ENCODE data around the gene OR2V1. TPM values are rescaled to one million over a fixed set of nuclear protein-coding genes. Genes with fewer than 3 reads are reported as not detected.

The OR2V1 gene
- total RNA-seq, 1 donor from 2014 or later, result not detected

DNA sequence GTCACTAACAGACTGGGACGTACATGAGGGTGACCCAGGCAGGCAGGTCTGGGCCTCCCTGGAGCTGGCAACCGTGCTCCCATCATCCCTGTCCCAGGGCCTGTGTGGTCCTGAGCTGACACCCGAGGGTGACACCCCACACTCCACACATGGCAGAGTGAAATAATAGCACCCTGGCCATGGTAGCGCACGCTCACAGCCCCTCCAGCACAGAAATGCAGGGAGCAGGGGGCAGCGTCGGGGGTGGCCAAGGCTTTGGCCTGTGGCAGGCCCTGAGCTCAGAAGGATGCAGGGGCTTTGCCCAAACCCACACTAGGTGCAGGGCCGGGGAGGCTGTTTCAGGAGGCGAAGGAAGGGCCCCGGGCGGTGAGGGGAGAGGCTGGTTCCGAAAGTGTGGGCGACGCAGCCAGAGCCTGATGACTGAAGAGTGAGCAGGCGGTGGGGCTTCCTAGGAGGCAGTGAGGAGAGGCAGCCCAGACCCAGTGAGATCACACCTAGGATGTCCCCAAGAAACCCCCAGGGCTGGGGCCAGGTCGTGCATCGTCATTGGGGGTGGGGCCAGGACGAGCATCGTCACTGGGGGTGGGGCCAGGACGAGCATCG, 29.3 kb upstream of the OR2V1 start:
- FAIRE-seq, result no peak
- H3K4me3 ChIP-seq (ENCODE audit: low read depth, low read length), result peak overlapping the region; percentile 14
- DNase-seq (ENCODE audit: low read depth), result peak; percentile 47
- H3K36me3 ChIP-seq (ENCODE audit: control insufficient read depth, insufficient read depth, low read length), result no peaks in the 10 kb centered on the region
- no peaks in the 10 kb centered on the region for H3K27me3 ChIP-seq (ENCODE audit: control insufficient read depth, insufficient read depth, low read length)
- TF ChIP-seq, protein P1, sequence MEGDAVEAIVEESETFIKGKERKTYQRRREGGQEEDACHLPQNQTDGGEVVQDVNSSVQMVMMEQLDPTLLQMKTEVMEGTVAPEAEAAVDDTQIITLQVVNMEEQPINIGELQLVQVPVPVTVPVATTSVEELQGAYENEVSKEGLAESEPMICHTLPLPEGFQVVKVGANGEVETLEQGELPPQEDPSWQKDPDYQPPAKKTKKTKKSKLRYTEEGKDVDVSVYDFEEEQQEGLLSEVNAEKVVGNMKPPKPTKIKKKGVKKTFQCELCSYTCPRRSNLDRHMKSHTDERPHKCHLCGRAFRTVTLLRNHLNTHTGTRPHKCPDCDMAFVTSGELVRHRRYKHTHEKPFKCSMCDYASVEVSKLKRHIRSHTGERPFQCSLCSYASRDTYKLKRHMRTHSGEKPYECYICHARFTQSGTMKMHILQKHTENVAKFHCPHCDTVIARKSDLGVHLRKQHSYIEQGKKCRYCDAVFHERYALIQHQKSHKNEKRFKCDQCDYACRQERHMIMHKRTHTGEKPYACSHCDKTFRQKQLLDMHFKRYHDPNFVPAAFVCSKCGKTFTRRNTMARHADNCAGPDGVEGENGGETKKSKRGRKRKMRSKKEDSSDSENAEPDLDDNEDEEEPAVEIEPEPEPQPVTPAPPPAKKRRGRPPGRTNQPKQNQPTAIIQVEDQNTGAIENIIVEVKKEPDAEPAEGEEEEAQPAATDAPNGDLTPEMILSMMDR (IDR thresholded peaks at IDR 0.05; ENCODE audit: insufficient read depth, low read length, severe bottlenecking), result no peak

DNA sequence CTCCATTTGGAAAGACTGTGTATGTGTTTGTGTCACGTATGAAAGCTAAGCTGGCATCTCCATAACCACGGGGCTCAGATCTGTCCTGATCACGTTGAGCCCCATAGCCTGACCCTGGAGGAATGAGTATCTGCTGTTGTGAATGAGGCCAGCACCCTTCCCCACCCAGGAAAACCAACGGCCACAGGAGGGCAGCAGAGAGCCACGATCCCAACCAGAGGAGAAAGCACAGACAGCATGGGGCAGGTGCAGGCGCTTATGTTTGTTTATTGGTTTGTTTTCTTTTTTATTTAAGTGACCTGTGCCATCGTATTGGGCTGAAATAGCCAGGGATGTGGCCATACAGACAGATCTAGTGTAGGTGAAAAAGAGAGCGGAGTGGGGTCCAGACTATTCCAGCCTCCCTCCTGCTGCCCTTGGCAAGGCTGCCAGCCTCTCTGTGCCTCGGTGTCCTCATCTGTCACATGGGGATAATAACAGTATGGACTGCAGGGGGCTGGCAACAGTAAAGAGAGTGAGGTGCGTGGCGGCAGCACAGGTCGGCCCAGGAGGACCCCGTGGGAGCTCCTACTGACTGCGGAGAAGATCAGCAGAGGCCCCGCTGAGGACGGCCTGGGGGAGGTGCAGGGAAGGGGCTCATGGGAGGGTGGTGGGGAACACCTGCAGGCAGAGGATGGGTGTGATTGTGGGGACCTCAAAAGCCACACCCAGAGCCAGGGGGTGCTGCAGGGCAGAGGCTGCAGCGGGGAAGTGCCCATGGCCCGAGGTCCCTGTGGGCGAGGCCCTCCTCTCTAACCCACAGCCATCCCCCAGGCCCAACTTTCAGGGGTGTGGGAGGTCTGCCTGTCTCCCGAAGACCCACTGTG, 28.6 kb upstream of the OR2V1 start:
- Histone ChIP-seq H3K36me3 (ENCODE audit: control insufficient read depth, insufficient read depth, low read length) (no peaks in the 10 kb centered on the region), H3K27me3 (ENCODE audit: control insufficient read depth, insufficient read depth, low read length) (no peaks in the 10 kb centered on the region), H3K4me3 (ENCODE audit: low read depth, low read length) (no peak overlapping the region)
- FAIRE-seq (no peak), DNase-seq (ENCODE audit: low read depth) (peak; percentile 64)
- TF ChIP-seq, protein P1 (IDR thresholded peaks at IDR 0.05; ENCODE audit: insufficient read depth, low read length, severe bottlenecking), result peak; percentile 92

DNA sequence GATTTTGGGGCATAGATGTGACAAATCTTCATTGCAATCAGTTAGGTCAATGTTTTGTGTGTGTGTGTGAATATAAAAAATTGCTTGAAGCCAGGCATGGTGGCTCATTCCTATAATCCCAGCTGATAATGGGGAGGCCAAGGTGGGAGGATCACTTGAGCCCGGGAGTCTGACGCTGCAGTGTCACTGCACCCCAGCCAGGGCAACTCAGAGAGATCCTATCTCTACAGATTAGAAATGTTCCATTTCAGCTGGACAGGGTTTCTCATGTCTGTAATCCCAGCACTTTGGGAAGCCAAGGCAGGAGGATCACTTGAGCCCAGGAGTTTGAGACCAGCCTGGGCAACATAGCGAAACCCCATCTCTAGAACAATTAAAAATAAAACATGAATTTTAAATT, 27.9 kb upstream of the OR2V1 start:
- TF ChIP-seq, protein P1 (IDR thresholded peaks at IDR 0.05; ENCODE audit: insufficient read depth, low read length, severe bottlenecking), result no peak
- Histone ChIP-seq H3K4me3 (ENCODE audit: low read depth, low read length) (no peak overlapping the region), H3K27me3 (ENCODE audit: control insufficient read depth, insufficient read depth, low read length) (no peaks in the 10 kb centered on the region), H3K36me3 (ENCODE audit: control insufficient read depth, insufficient read depth, low read length) (no peaks in the 10 kb centered on the region)
- no peak for DNase-seq (ENCODE audit: low read depth)
- no peak for FAIRE-seq

DNA sequence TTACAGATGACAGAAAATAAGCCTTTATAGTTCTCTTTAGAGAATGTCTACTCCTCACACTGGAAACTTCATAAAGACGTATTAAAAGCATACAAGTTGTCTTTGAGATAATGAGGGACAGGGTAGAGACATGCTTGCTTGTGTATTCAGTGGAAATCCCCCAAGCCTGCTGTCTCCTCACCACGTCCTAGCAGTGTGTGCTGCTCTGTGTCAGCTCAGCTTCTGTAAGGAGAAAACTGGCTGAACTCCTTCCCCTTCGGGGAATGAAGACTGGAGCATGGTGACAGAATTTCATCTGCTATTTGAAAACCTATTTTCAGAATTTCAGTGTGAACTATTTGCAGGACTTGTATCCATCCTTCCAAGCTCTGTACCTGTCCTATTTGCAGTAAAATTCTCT, 25.8 kb upstream of the OR2V1 start:
- FAIRE-seq (no peak), DNase-seq (ENCODE audit: low read depth) (no peak)
- H3K27me3 ChIP-seq (ENCODE audit: control insufficient read depth, insufficient read depth, low read length), result no peaks in the 10 kb centered on the region
- H3K36me3 ChIP-seq (ENCODE audit: control insufficient read depth, insufficient read depth, low read length), result no peaks in the 10 kb centered on the region
- H3K4me3 ChIP-seq (ENCODE audit: low read depth, low read length), result no peak overlapping the region
- TF ChIP-seq, protein P1 (IDR thresholded peaks at IDR 0.05; ENCODE audit: insufficient read depth, low read length, severe bottlenecking), result no peak

DNA sequence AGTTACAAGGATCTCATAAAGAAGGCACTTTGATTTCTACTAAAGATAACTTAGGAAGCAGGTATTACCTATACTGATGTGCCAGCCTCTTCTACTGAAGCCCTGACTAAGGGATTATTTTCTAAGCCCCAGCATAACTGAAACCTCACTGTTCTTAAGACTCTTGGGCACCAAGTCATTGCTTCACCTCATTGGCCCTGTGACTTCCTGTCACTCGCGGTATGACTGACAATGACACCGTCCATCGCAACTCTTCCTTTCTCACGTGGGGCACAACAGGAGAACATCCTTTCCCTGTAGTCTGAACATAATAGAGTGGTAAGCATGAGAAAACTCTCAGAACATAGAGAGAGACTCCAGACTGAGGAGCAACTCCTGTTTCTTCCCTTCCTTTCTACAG, 22.8 kb upstream of the OR2V1 start:
- TF ChIP-seq, protein P1 (IDR thresholded peaks at IDR 0.05; ENCODE audit: insufficient read depth, low read length, severe bottlenecking), result no peak
- no peaks in the 10 kb centered on the region for H3K36me3 ChIP-seq (ENCODE audit: control insufficient read depth, insufficient read depth, low read length)
- H3K4me3 ChIP-seq (ENCODE audit: low read depth, low read length), result no peak overlapping the region
- H3K27me3 ChIP-seq (ENCODE audit: control insufficient read depth, insufficient read depth, low read length), result no peaks in the 10 kb centered on the region
- no peak for FAIRE-seq
- no peak for DNase-seq (ENCODE audit: low read depth)

All from bronchial epithelial cell (primary cell).